ENCODE results near the gene TAMALIN.

TAMALIN gene

DNA sequence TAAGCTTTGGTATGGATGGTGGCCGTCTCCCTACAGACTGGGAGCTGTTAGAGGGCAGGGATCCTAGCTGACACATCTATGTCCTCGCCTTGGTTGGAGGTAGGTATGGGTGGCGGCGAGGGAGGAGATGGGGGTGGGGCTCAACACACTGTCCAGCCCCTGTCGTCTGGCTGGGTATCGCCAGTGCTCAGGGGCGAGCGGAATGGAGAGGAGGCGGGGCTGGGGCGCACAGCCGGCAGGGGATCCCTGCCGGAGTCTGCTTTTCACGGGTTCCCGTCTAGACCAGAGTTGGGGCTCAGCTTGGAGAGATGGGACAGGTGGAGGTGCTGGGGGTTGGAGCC lies 16.1 kb downstream of the TAMALIN start:
- no peak for DNase-seq (ENCODE audit: low read depth)
- peak overlapping the region; percentile 57; the same call in 1 of the 2 replicates for H3K4me3 ChIP-seq (ENCODE audit: low read length)
- TF ChIP-seq, protein P1, sequence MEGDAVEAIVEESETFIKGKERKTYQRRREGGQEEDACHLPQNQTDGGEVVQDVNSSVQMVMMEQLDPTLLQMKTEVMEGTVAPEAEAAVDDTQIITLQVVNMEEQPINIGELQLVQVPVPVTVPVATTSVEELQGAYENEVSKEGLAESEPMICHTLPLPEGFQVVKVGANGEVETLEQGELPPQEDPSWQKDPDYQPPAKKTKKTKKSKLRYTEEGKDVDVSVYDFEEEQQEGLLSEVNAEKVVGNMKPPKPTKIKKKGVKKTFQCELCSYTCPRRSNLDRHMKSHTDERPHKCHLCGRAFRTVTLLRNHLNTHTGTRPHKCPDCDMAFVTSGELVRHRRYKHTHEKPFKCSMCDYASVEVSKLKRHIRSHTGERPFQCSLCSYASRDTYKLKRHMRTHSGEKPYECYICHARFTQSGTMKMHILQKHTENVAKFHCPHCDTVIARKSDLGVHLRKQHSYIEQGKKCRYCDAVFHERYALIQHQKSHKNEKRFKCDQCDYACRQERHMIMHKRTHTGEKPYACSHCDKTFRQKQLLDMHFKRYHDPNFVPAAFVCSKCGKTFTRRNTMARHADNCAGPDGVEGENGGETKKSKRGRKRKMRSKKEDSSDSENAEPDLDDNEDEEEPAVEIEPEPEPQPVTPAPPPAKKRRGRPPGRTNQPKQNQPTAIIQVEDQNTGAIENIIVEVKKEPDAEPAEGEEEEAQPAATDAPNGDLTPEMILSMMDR (conservative IDR thresholded peaks at IDR 0.05; ENCODE audit: low read length) = no peak

DNA sequence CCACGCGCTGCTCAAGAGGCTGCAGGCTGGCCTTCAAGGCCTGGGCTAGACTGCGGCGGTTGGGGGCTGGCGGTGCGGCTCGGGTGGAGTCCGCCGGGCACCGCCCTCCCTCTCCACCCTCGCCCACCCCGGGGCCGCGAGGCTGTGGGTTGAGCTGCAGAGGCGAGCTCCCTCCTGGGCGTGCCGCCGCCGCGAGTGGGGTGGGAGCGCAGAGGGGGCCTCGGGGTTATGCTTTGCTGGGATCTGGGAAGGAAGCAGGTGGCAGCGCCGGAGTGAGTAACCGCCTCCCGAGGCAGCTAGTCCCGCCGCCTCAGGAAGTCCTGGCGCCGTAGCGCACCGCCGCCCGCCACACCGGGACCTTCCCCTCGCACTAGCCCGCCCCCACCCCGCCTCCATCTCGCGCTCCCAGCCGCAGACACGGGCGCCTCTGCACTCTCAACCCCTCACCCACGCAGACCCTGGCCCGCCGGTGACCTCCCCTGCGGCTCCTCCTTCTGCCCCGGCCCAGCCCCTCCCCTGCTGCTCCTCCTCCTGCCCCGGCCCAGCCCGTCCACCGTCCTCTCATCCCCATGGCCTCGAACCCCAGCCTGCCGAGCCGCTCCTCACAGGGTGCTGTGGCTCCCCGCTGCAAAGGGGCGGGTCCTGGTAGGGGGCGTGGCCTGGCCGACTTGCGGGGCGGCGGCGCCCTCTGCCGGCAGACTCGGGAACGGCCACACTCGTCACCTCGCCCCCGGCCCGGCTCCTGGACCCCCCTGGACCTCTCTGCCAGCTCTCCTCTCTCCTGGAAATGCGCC lies 16.6 kb downstream of the TAMALIN start:
- DNase-seq (ENCODE audit: low read depth) = peak; percentile 60
- TF ChIP-seq, protein P1 (conservative IDR thresholded peaks at IDR 0.05; ENCODE audit: low read length) = peak; percentile 67

DNA sequence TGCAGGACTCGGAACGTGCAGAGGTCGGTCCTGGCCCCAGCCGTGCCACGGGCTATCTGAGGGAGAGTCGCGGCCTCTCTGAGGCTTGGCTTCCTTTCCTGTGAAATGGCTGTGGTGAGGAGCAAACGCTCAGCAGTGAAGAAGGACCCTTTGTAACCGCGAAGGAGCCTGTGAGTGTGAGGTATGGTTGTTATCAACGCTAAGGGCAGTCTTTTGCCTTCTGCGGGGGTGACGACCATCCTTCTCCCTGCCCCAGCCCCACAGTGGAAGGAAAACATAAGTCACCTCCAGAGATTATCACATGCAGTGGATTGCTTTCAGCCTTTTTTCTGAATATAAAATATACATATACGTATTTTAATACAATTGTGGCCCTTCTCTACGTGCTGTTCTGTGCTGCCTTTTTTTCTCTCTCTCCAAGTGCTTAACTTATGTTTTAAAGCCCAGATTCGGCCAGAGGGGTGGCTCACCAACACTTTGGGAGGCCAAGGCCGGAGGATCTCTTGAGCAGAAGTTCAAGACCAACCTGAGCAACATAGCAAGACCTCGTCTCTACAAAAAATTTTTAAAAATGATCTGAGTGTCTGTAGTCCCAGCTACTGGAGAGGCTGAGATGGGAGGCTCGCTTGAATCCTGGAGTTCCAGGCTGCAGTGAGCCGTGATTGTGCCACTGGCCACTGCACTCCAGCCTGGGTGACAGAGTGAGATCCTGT lies 17.4 kb downstream of the TAMALIN start:
- TF ChIP-seq, protein P1 (conservative IDR thresholded peaks at IDR 0.05; ENCODE audit: low read length) = no peak; the same call in 1 of the 2 replicates
- peak overlapping the region; percentile 57 for H3K4me3 ChIP-seq (ENCODE audit: low read length)
- DNase-seq (ENCODE audit: low read depth) = no peak

More for the DNA sequence above, 16.6 kb downstream of the TAMALIN start:
- peak overlapping the region; percentile 57 for H3K4me3 ChIP-seq (ENCODE audit: low read length)

DNA sequence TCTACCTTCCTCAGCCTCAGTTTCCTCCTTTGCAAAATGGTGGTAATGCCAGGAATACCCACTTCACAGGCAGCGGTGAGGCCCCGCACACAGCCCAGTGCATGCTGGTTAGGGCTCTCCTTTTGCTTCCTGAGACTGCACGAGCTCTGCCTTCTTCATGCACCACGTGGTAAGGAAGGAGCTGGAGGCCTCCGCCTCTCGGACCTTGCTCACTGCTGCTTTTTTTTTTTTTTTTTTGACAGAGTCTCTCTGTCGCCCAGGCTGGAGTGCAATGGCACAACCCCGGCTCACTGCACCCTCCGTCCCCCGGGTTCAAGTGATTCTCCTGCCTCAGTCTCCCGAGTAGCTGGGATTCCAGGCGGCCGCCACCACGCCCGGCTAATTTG lies 18.1 kb downstream of the TAMALIN start:
- no peak overlapping the region for H3K4me3 ChIP-seq (ENCODE audit: low read length)
- TF ChIP-seq, protein P1 (conservative IDR thresholded peaks at IDR 0.05; ENCODE audit: low read length) = no peak
- DNase-seq (ENCODE audit: low read depth) = no peak

DNA sequence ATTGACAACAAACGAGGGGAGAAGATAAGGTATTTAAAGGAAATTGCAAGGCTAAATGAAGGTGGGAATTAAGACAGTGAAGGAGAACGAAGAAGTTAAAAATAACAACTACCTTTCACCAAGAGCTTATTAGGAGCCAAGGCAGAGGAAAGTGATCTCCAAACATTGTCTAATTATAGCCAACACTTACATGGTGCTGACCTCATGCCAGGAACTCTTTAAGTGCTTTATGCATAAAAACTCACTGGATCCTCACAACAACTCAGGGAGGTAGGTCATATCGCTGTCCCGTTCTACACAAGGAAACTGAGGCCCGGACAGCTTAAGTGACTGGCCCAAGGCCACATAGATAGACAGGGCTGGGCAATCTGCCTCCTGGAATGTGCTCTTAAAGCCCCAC lies 19.5 kb downstream of the TAMALIN start:
- H3K4me3 ChIP-seq (ENCODE audit: low read length) = no peak overlapping the region
- DNase-seq (ENCODE audit: low read depth) = no peak
- TF ChIP-seq, protein P1 (conservative IDR thresholded peaks at IDR 0.05; ENCODE audit: low read length) = no peak

DNA sequence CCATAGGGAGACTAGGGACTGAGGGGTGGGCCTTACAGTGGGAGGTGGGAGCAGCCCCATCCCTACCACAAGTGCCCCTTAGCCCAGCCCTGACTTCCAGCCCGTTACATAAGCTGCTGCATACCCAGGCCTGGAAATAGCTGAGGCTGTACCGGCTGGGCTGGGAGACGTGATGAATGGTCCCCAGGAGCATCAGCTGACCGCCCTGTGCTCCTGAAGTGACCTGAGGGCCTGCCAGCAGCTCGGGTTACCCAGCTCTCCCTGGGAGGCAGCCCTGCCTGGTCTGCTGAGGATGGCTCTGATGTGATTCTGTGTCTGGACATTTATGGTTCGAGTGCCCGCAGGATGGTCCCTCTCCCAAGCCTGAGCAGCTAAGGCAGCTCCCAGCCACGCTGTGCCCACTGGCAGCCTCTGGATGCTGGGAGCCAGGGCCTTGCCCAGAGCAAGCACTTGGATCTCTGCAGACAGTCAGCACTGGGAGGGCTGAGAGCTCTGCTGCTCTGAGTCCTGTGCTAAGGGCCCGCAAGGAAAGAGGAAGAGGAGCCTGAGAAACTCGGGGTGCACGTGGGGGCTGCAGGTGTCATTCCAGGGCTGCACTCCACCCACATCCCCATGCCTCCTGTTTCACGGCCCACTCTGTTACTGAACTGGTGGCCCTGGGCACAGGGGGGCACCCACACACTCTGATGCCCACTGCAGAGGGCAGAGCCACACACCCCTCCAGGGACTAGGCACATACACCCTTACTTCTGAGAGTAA lies 20.5 kb downstream of the TAMALIN start:
- DNase-seq (ENCODE audit: low read depth) = no peak
- H3K4me3 ChIP-seq (ENCODE audit: low read length) = no peak overlapping the region
- TF ChIP-seq, protein P1 (conservative IDR thresholded peaks at IDR 0.05; ENCODE audit: low read length) = no peak
